Endothelial cell of umbilical vein (primary cell): ENCODE results near the gene PRPF38B.

Experiments used
- CTCF ChIP-seq, 2 donors: IDR thresholded peaks; 1 replicate in 1 of 2; 2 replicates in 1 of 2; pipeline ENCODE4 v1.5.1; 2011; ENCODE audit warnings: low read length in 2 of 2, mild to moderate bottlenecking in 2 of 2, moderate library complexity in 2 of 2, control low read depth in 1 of 2, inconsistent platforms in 1 of 2, low read depth in 1 of 2; ENCODE audit not compliant: insufficient read depth in 1 of 2; ENCODE audit errors: extremely low read depth in 1 of 2
- EZH2 ChIP-seq: IDR thresholded peaks from 2 replicates; pipeline ENCODE4 v1.6.1; 2012; ENCODE audit warnings: borderline replicate concordance, low read depth, mild to moderate bottlenecking, moderate library complexity, low read length, inconsistent platforms; ENCODE audit not compliant: severe bottlenecking
- MAX ChIP-seq: IDR thresholded peaks from 2 replicates; pipeline ENCODE4 v1.6.1; 2011; ENCODE audit not compliant: insufficient read depth, insufficient read length
- MYC ChIP-seq: IDR thresholded peaks from one replicate; pipeline ENCODE4 v1.6.1; 2011; ENCODE audit warnings: mild to moderate bottlenecking, low read depth, low read length
- POLR2A ChIP-seq: IDR thresholded peaks from 2 replicates; pipeline ENCODE4 v1.6.1; 2012; ENCODE audit warnings: low read depth, mild to moderate bottlenecking, control low read depth, low read length
- POLR2AphosphoS5 ChIP-seq: IDR thresholded peaks from 2 replicates; pipeline ENCODE4 v1.6.1; 2012; ENCODE audit warnings: low read depth, mild to moderate bottlenecking, control low read depth, low read length, moderate library complexity; ENCODE audit not compliant: insufficient read depth

GRCh38 chr1:108691128-108691941 lies 775 bp upstream of the PRPF38B start:
- no peak for TF ChIP-seq EZH2
- no peak for TF ChIP-seq CTCF (IDR thresholded peaks at IDR 0.05; ENCODE audit: extremely low read depth in 1 of 2, insufficient read depth in 1 of 2, low read depth in 1 of 2, low read length in 2 of 2)
- no peak for TF ChIP-seq POLR2A
- no peak for TF ChIP-seq MAX
- TF ChIP-seq POLR2AphosphoS5 = no peak
- TF ChIP-seq MYC = no peak
